Smooth muscle cell (in vitro differentiated cells): ENCODE measurements around the gene BCL7B. TPM values are rescaled to one million over a fixed set of nuclear protein-coding genes. Genes with fewer than 3 reads are reported as not detected.
"Not testable (repeated sequence)": the region's sequence is repeated elsewhere in the genome, so short reads cannot be mapped to it uniquely, and the experiment has no call there.

Experiments used
- DNase-seq: peaks from one replicate; lab custom pipeline; 2025; ENCODE audit not compliant: unreplicated experiment; lab: John Stamatoyannopoulos, UW
- H2AFZ ChIP-seq: fragments of 200-600 bp; sonication (generic); 2 replicates; pipeline ENCODE4 v1.6.0; 2016; ENCODE audit warnings: antibody characterized with exemption, low read depth, mild to moderate bottlenecking
- H3F3A ChIP-seq: fragments of 200-600 bp; sonication (generic); 2 replicates; pipeline ENCODE4 v1.6.0; 2017; ENCODE audit warnings: antibody characterized with exemption, low read depth
- H3K27ac ChIP-seq: fragments of 200-600 bp; sonication (generic); 2 replicates; pipeline ENCODE4 v1.5.1; 2016; ENCODE audit warnings: low read depth, mild to moderate bottlenecking
- H3K27me3 ChIP-seq: fragments of 200-600 bp; sonication (generic); 2 replicates; pipeline ENCODE4 v1.6.1; 2016; ENCODE audit warnings: low read depth, mild to moderate bottlenecking
- H3K36me3 ChIP-seq: fragments of 200-600 bp; sonication (generic); 2 replicates; pipeline ENCODE4 v1.5.1; 2016; ENCODE audit warnings: low read depth
- H3K4me1 ChIP-seq: fragments of 200-600 bp; sonication (generic); 2 replicates; pipeline ENCODE4 v1.5.1; 2016; ENCODE audit warnings: low read depth
- H3K4me2 ChIP-seq: fragments of 200-600 bp; sonication (generic); 2 replicates; pipeline ENCODE4 v1.6.0; 2016; ENCODE audit warnings: mild to moderate bottlenecking
- H3K4me3 ChIP-seq: fragments of 200-600 bp; sonication (generic); 2 replicates; pipeline ENCODE4 v1.5.1; 2016; ENCODE audit warnings: mild to moderate bottlenecking
- H3K79me2 ChIP-seq: fragments of 200-600 bp; sonication (generic); 2 replicates; pipeline ENCODE4 v1.6.0; 2016; ENCODE audit warnings: low read depth, mild to moderate bottlenecking
- H3K9ac ChIP-seq: fragments of 200-600 bp; sonication (generic); 2 replicates; pipeline ENCODE4 v1.6.0; 2016; ENCODE audit warnings: low read depth
- H3K9me3 ChIP-seq: fragments of 200-600 bp; sonication (generic); replicated peaks from 2 replicates; pipeline ENCODE4 v1.5.1; 2016; ENCODE audit warnings: low read depth
- H4K20me1 ChIP-seq: fragments of 200-600 bp; sonication (generic); 2 replicates; pipeline ENCODE4 v1.6.0; 2016; ENCODE audit warnings: low read depth
- CTCF ChIP-seq: fragments of 200-600 bp; sonication (generic); IDR thresholded peaks from 2 replicates; pipeline ENCODE4 v1.5.1; 2017; ENCODE audit warnings: borderline replicate concordance, mild to moderate bottlenecking, antibody characterized with exemption; ENCODE audit not compliant: insufficient read depth, poor library complexity, severe bottlenecking
- WGBS: methylation state at CpG from one replicate; pipeline ENCODE4 v1.1.7; 2016; ENCODE audit warnings: low lambda C conversion rate; 5-methylcytosine and 5-hydroxymethylcytosine counted together
- polyA plus RNA-seq: library from polyadenylated mRNA; unstranded; fragments of >200 nt; fragmentation: Nextera tagmentation; extraction: Ambion mirVana; gene quantifications from 2 replicates; pipeline ENCODE4 v1.2.1, GENCODE V29; 2016
- total RNA-seq: library from RNA; depleted of rRNA; stranded (reverse); fragments of >200 nt; gene quantifications from 2 replicates; pipeline ENCODE4 v1.2.3, GENCODE V29; 2014

The BCL7B gene
- total and polyA plus RNA-seq, 2 experiments from 2014 or later: 30.7 to 31.9 TPM

- 93% methylated on average over 13 of the region's 13 CpGs for WGBS
- TF ChIP-seq CTCF: no peak
- Histone ChIP-seq H3K27ac (no peak overlapping the region), H2AFZ (no peak overlapping the region), H3K27me3 (no peaks in the 10 kb centered on the region), H3K36me3 (no peaks in the 10 kb centered on the region), H3K9ac (no peak overlapping the region), H3K4me2 (no peak overlapping the region), H4K20me1 (peaks cover 16% of the 10 kb centered on the region), H3K4me1 (no peaks in the 10 kb centered on the region), H3K4me3 (no peak overlapping the region), H3F3A (no peaks in the 10 kb centered on the region), H3K9me3 (no peaks in the 10 kb centered on the region), H3K79me2 (peaks cover 7% of the 10 kb centered on the region)
- no peak for DNase-seq
Observed at GRCh38 chr7:73539709-73540108, 17.8 kb downstream of the BCL7B start.

GRCh38 chr7:73538510-73538909 is 19.0 kb downstream of the BCL7B start:
- H3K9me3 ChIP-seq, H3K27me3 ChIP-seq, H2AFZ ChIP-seq, H3F3A ChIP-seq, H4K20me1 ChIP-seq, H3K9ac ChIP-seq, H3K27ac ChIP-seq, H3K4me3 ChIP-seq, H3K4me2 ChIP-seq, H3K4me1 ChIP-seq, DNase-seq, H3K36me3 ChIP-seq, H3K79me2 ChIP-seq: not testable (repeated sequence)
- 95% methylated on average over 2 of the region's 2 CpGs for WGBS

GRCh38 chr7:73537051-73537450 is 20.4 kb downstream of the BCL7B start:
- no peaks in the 10 kb centered on the region for H3K27me3 ChIP-seq
- H3K4me1 ChIP-seq: no peaks in the 10 kb centered on the region
- H3K79me2 ChIP-seq: no peaks in the 10 kb centered on the region
- no peaks in the 10 kb centered on the region for H3F3A ChIP-seq
- no peak for DNase-seq
- H3K4me3 ChIP-seq: no peak overlapping the region
- H3K4me2 ChIP-seq: no peak overlapping the region
- no peak for TF ChIP-seq CTCF
- peaks cover 5% of the 10 kb centered on the region for H4K20me1 ChIP-seq
- H3K9me3 ChIP-seq: no peaks in the 10 kb centered on the region
- no peaks in the 10 kb centered on the region for H3K36me3 ChIP-seq
- no peak overlapping the region for H2AFZ ChIP-seq
- 97% methylated on average over 16 of the region's 16 CpGs for WGBS
- no peak overlapping the region for H3K27ac ChIP-seq
- no peak overlapping the region for H3K9ac ChIP-seq

GRCh38 chr7:73536479-73536878 is 21.0 kb downstream of the BCL7B start:
- H3K4me2 ChIP-seq: no peak overlapping the region
- H3K9ac ChIP-seq: no peak overlapping the region
- H4K20me1 ChIP-seq: no peaks in the 10 kb centered on the region
- H3K27me3 ChIP-seq: no peaks in the 10 kb centered on the region
- no peak overlapping the region for H2AFZ ChIP-seq
- DNase-seq: no peak
- H3K4me1 ChIP-seq: no peaks in the 10 kb centered on the region
- no peaks in the 10 kb centered on the region for H3K9me3 ChIP-seq
- WGBS: 61% methylated on average over 5 of the region's 5 CpGs
- no peak for TF ChIP-seq CTCF
- no peaks in the 10 kb centered on the region for H3K79me2 ChIP-seq
- no peaks in the 10 kb centered on the region for H3F3A ChIP-seq
- H3K4me3 ChIP-seq: no peak overlapping the region
- no peak overlapping the region for H3K27ac ChIP-seq
- no peaks in the 10 kb centered on the region for H3K36me3 ChIP-seq

GRCh38 chr7:73535918-73536317 is 21.6 kb downstream of the BCL7B start:
- H3K79me2 ChIP-seq, H3F3A ChIP-seq, H3K4me1 ChIP-seq, H3K9me3 ChIP-seq, H2AFZ ChIP-seq, DNase-seq, H3K9ac ChIP-seq, H3K27ac ChIP-seq, H3K4me2 ChIP-seq, H3K27me3 ChIP-seq, H4K20me1 ChIP-seq, H3K36me3 ChIP-seq, H3K4me3 ChIP-seq: not testable (repeated sequence)
- WGBS: 98% methylated on average over 7 of the region's 7 CpGs
